ENCODE measurements around the gene SLC12A3. TPM values are rescaled to one million over a fixed set of nuclear protein-coding genes. Genes with fewer than 3 reads are reported as not detected.
A peak's percentile ranks its signal among the peaks of the same experiment; 100 is the strongest.

Gene SLC12A3
- polyA plus RNA-seq, 3 donors: 0.03 TPM; not detected in 2

DNA sequence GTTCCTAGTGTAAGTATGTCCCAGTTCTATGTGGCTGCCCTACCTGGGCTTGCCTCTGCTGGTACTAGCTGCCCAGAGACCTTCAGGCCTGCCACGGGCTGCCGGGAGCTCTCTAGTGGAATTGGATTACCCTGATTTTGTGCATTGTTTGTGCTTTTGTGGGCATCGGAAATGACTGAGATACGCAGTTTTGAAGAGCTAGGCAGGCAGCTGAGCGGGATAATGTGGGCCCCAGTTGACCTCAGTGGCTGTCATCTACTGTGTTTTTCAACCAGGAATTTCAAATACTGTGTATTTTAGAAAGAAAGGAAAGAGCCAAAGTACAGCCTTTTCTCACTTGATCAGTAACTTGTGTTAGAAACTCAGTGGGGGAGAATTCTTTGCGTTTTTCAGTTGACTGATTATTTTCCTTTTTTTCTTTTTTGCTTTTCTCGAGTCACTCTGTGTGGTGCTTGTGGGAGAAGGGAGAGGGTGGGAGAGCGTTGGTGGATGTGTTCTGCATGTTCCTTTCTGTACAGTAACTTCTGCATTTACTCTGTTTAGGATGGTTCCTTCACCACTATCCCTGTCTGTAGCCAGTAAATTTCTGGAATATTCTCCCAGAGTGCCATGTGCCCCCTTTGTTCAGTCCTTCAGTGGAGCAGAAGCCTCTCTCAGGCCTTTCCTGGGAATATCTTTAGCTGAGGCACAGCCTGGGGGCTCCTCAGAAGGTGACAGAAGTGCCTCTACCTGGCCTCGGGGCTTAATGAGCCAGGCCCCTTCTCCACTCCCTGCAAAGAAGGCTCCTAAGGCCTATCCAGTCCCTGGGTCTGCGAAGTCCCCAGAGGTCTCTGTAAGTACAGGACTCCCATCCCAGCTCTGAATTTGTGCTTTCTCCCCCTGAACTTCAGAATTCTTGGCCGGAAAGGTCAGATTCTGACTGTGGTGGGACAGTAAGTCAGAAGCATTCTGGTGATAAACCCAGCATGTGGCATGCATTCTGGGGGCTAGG lies 15.0 kb upstream of the SLC12A3 start:
- no peak overlapping the region for H3K9ac ChIP-seq (ENCODE audit: insufficient read depth, low read length, poor library complexity, severe bottlenecking)

More for the DNA sequence above, 15.0 kb upstream of the SLC12A3 start:
- DNase-seq: no peak
- H3K4me1 Mint-ChIP-seq: peaks cover 38% of the 10 kb centered on the region
- H3K36me3 Mint-ChIP-seq: peaks cover 9 to 11% of the 10 kb centered on the region in 2 donors
- H3K9me3 Mint-ChIP-seq: peaks cover 0 to 4% (median 0%) of the 10 kb centered on the region in 7 donors
- H2AFZ ChIP-seq (ENCODE audit: insufficient read depth, low read depth, low read length, poor library complexity, severe bottlenecking): no peak overlapping the region
- H3K79me2 ChIP-seq (ENCODE audit: insufficient read depth, low read length): no peaks in the 10 kb centered on the region
- H4K20me1 ChIP-seq (ENCODE audit: insufficient read depth, low read length): no peaks in the 10 kb centered on the region
- WGBS (ENCODE audit: insufficient coverage): 82% methylated on average over 7 of the region's 11 CpGs
- peak overlapping the region in 1 of 7 donors; percentile 41 for H3K27ac Mint-ChIP-seq
- no peak overlapping the region for H3K4me3 ChIP-seq (replicated peaks in 1 of 3; ENCODE audit: low read depth in 2 of 3, low read length in 3 of 3)
- no peaks in the 10 kb centered on the region for H3K9me3 ChIP-seq (replicated peaks in 1 of 2; ENCODE audit: control insufficient read depth in 1 of 2, insufficient read depth in 1 of 2, low read length in 2 of 2)
- H3K4me1 ChIP-seq (ENCODE audit: control insufficient read depth in 1 of 2, insufficient read depth in 2 of 2, low read length in 2 of 2): peaks cover 20 to 27% of the 10 kb centered on the region in 2 donors
- peaks cover 0 to 2% (median 0%) of the 10 kb centered on the region in 3 donors for H3K27me3 Mint-ChIP-seq (ENCODE audit: low read depth in 3 of 3)
- peaks cover 4 to 11% of the 10 kb centered on the region in 2 donors for H3K36me3 ChIP-seq (replicated peaks in 1 of 2; ENCODE audit: control insufficient read depth in 1 of 2, insufficient read depth in 2 of 2, low read length in 2 of 2)
- TF ChIP-seq, protein P1, sequence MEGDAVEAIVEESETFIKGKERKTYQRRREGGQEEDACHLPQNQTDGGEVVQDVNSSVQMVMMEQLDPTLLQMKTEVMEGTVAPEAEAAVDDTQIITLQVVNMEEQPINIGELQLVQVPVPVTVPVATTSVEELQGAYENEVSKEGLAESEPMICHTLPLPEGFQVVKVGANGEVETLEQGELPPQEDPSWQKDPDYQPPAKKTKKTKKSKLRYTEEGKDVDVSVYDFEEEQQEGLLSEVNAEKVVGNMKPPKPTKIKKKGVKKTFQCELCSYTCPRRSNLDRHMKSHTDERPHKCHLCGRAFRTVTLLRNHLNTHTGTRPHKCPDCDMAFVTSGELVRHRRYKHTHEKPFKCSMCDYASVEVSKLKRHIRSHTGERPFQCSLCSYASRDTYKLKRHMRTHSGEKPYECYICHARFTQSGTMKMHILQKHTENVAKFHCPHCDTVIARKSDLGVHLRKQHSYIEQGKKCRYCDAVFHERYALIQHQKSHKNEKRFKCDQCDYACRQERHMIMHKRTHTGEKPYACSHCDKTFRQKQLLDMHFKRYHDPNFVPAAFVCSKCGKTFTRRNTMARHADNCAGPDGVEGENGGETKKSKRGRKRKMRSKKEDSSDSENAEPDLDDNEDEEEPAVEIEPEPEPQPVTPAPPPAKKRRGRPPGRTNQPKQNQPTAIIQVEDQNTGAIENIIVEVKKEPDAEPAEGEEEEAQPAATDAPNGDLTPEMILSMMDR (IDR thresholded peaks at IDR 0.05): no peak
- intact Hi-C loops (cut with micrococcal nuclease): no loop called here
- no peak overlapping the region for H3K4me3 Mint-ChIP-seq
- no peak overlapping the region for H3K27ac ChIP-seq (ENCODE audit: low read depth in 1 of 2, low read length in 2 of 2)
- H3K27me3 ChIP-seq (ENCODE audit: control insufficient read depth in 2 of 2, insufficient read depth in 2 of 2, low read length in 2 of 2): no peaks in the 10 kb centered on the region
- no peak overlapping the region for H3K4me2 ChIP-seq (replicated peaks; ENCODE audit: extremely low read depth, low read length, poor library complexity, severe bottlenecking)

All from CD14-positive monocyte (primary cell).